ENCODE data around the gene IL21. TPM values are rescaled to one million over a fixed set of nuclear protein-coding genes. Genes with fewer than 3 reads are reported as not detected.

The IL21 gene
- total and polyA plus RNA-seq, 2 donors (not counting 1 experiment from before 2014, with no cell fraction given): not detected

- H3K9me3 ChIP-seq (ENCODE audit: control extremely low read depth in 1 of 3, control insufficient read depth in 2 of 3, insufficient read depth in 1 of 3, low read length in 2 of 3): no peaks in the 10 kb centered on the region
- ChIA-PET CTCF (no interaction called here), POLR2A (no interaction called here)
- no peak for ATAC-seq (ENCODE audit: low read depth)
- H3K27me3 Mint-ChIP-seq: peaks cover 13% of the 10 kb centered on the region
- H3K4me1 ChIP-seq (ENCODE audit: control insufficient read depth in 2 of 2, insufficient read depth in 2 of 2, low read length in 2 of 2): no peaks in the 10 kb centered on the region
- H3K4me3 ChIP-seq (ENCODE audit: control extremely low read depth in 1 of 5, extremely low read depth in 1 of 5, insufficient read depth in 1 of 5, low read depth in 2 of 5, low read length in 4 of 5): no peak overlapping the region
- H3K36me3 ChIP-seq (replicated peaks in 1 of 2; ENCODE audit: control extremely low read depth in 1 of 2, control insufficient read depth in 1 of 2, extremely low read depth in 1 of 2, insufficient read depth in 2 of 2, low read length in 1 of 2): no peaks in the 10 kb centered on the region
- H4K20me1 ChIP-seq (ENCODE audit: control insufficient read depth, insufficient read depth, low read length, poor library complexity, severe bottlenecking): no peaks in the 10 kb centered on the region
- H3K9me3 Mint-ChIP-seq (ENCODE audit: insufficient read depth): no peaks in the 10 kb centered on the region
- intact Hi-C loops (cut with micrococcal nuclease): no loop called here
- WGBS (ENCODE audit: insufficient coverage): 0% methylated on average over 1 of the region's 1 CpG
- TF ChIP-seq CTCF (IDR thresholded peaks at IDR 0.05): no peak
- no peak for TF ChIP-seq EZH2 (IDR thresholded peaks at IDR 0.05; ENCODE audit: borderline replicate concordance, insufficient read depth, low read depth, low read length, poor library complexity, severe bottlenecking)
- H3K4me3 Mint-ChIP-seq: no peak overlapping the region
- no peak overlapping the region for H3K27ac ChIP-seq (ENCODE audit: low read length in 2 of 2)
- no peak overlapping the region for H2AFZ ChIP-seq (ENCODE audit: insufficient read depth, low read depth, low read length, poor library complexity, severe bottlenecking)
- DNase-seq: no peak
- H3K27me3 ChIP-seq (replicated peaks in 1 of 4; ENCODE audit: control extremely low read depth in 1 of 4, control insufficient read depth in 3 of 4, insufficient read depth in 4 of 4, low read length in 3 of 4): no peaks in the 10 kb centered on the region
- no peaks in the 10 kb centered on the region for H3K4me1 Mint-ChIP-seq
- H3K4me2 ChIP-seq (replicated peaks; ENCODE audit: low read depth, low read length, poor library complexity, severe bottlenecking): no peak overlapping the region
- no peak overlapping the region for H3K9ac ChIP-seq (ENCODE audit: low read length)
- H3K27ac Mint-ChIP-seq: no peak overlapping the region
- H3K79me2 ChIP-seq (ENCODE audit: control insufficient read depth, insufficient read depth, low read length): no peaks in the 10 kb centered on the region
Observed at GRCh38 chr4:122663291-122663690, 42.4 kb upstream of the IL21 start.

GRCh38 chr4:122662701-122663100 is 41.8 kb upstream of the IL21 start:
- Histone ChIP-seq H4K20me1 (ENCODE audit: control insufficient read depth, insufficient read depth, low read length, poor library complexity, severe bottlenecking) (no peaks in the 10 kb centered on the region), H3K27me3 (replicated peaks in 1 of 4; ENCODE audit: control extremely low read depth in 1 of 4, control insufficient read depth in 3 of 4, insufficient read depth in 4 of 4, low read length in 3 of 4) (no peaks in the 10 kb centered on the region), H2AFZ (ENCODE audit: insufficient read depth, low read depth, low read length, poor library complexity, severe bottlenecking) (no peak overlapping the region), H3K27ac (ENCODE audit: low read length in 2 of 2) (no peak overlapping the region), H3K4me1 (ENCODE audit: control insufficient read depth in 2 of 2, insufficient read depth in 2 of 2, low read length in 2 of 2) (no peaks in the 10 kb centered on the region), H3K36me3 (replicated peaks in 1 of 2; ENCODE audit: control extremely low read depth in 1 of 2, control insufficient read depth in 1 of 2, extremely low read depth in 1 of 2, insufficient read depth in 2 of 2, low read length in 1 of 2) (no peaks in the 10 kb centered on the region), H3K9ac (ENCODE audit: low read length) (no peak overlapping the region), H3K79me2 (ENCODE audit: control insufficient read depth, insufficient read depth, low read length) (no peaks in the 10 kb centered on the region), H3K4me2 (replicated peaks; ENCODE audit: low read depth, low read length, poor library complexity, severe bottlenecking) (no peak overlapping the region), H3K4me3 (ENCODE audit: control extremely low read depth in 1 of 5, extremely low read depth in 1 of 5, insufficient read depth in 1 of 5, low read depth in 2 of 5, low read length in 4 of 5) (no peak overlapping the region), H3K9me3 (ENCODE audit: control extremely low read depth in 1 of 3, control insufficient read depth in 2 of 3, insufficient read depth in 1 of 3, low read length in 2 of 3) (no peaks in the 10 kb centered on the region)
- H3K4me1 Mint-ChIP-seq: no peaks in the 10 kb centered on the region
- ChIA-PET CTCF (no interaction called here), POLR2A (no interaction called here)
- intact Hi-C loops (cut with micrococcal nuclease): no loop called here
- TF ChIP-seq CTCF (IDR thresholded peaks at IDR 0.05) (no peak), EZH2 (IDR thresholded peaks at IDR 0.05; ENCODE audit: borderline replicate concordance, insufficient read depth, low read depth, low read length, poor library complexity, severe bottlenecking) (no peak)
- H3K9me3 Mint-ChIP-seq (ENCODE audit: insufficient read depth): no peaks in the 10 kb centered on the region
- H3K27ac Mint-ChIP-seq: no peak overlapping the region
- ATAC-seq (ENCODE audit: low read depth): no peak
- H3K4me3 Mint-ChIP-seq: no peak overlapping the region
- DNase-seq: no peak
- no CpG with 5 or more reads among the region's 2 CpGs for WGBS (ENCODE audit: insufficient coverage)
- H3K27me3 Mint-ChIP-seq: peaks cover 15% of the 10 kb centered on the region
